GM19099 (cell line): Measurements from ENCODE around the gene KIF26B.

Experiments
- POLR2A ChIP-seq: IDR thresholded peaks from 3 replicates; pipeline ENCODE4 v1.6.1; 2011; ENCODE audit warnings: low read depth; ENCODE audit not compliant: insufficient read length; ENCODE audit errors: extremely low read depth

KIF26B gene

DNA sequence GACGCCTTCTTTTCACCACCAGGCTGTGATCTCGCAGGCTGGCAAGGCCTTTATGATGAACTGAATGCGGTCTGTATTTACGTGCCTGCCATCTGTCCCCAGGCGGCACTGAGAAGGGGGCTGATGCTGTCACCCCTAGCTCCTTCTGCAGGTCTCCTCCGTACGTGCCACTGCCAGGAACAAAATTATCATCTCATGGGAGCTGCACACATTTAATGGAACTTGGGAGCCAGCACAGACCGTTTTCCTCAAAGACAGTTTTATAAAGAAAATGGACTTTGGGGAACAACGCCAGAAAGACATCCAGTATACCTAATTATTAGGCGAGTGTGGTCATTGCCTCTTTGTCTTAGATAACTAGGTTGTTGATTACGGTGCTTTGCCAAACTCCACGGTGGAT, 434.5 kb downstream of the KIF26B start:
- TF ChIP-seq POLR2A, result no peak

DNA sequence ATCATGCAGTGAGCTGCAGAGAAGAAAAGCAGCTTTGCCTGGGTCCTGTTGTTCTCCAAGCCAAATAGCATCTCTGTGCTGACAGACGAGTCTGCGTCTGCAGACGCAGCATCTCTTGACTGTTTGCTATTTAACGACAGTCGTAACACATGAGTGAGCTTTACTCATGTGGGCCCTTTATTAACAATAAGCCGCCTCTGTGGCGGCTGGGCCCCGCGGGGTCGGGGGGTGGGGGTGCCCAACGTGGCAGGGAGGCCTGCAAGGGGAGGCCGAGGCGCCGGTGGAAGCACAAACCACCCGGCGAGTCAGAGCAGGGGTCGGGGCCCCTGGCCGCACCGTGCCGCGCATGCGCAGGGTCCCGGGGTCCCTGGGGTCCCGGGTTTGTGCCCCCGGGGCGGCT, 435.1 kb downstream of the KIF26B start:
- no peak for TF ChIP-seq POLR2A

DNA sequence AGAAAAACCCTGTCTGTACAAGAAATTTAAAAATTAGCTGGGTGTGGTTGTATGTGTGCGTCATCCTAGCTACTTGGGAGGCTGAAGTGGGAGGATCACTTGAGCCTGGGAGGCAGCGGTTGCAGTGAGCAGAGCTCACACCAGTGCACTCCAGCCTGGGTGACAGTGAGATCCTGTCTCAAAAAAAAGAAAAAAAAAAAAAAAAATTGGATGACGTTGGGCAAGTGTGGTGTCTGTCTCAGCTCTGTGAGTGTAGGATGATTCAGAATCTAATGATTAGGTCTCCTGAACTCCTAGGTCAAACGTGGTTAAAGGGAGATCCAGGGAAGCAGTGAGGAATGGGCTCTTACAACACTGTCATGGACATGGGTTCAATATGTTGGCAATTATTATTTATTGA, 435.9 kb downstream of the KIF26B start:
- no peak for TF ChIP-seq POLR2A

DNA sequence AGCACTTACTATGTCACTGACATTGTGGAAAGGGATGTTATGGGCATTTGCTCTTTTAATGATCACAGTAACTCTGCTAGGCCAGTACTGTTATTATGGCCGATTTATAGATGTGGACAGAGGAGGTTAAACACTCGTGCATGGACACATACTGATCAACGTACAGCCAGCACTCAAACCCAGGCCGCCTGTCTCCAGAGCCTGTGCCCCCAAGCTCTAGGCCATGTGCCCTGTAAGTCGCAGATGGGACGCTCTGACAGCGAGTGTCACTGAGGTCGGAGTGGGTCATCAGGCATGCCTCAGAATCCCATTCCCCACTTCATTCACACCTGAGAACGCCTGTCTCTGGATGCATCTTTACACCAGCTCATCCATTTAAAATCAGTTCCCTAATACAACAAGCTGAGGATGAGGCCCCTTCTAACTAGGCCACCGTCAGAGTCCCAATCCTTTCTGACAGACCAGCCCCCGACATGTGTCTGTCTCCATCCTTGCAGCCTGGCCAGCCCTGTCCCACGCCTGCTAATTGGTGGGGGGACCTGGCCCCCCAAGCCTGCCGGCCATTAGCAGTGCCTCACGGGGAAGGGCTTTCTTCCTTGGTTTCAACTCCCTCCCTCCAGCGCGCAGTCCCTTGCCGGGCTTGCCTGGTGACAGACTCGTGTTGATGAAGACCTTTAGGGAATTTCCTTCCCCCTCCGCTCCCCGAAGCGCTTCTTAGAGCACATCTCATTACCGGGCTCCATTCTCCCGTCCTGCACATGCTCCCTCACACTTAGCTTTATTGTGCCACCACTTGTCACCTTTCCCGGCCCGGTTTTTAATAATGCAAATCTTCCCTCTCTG, 436.8 kb downstream of the KIF26B start:
- no peak for TF ChIP-seq POLR2A

DNA sequence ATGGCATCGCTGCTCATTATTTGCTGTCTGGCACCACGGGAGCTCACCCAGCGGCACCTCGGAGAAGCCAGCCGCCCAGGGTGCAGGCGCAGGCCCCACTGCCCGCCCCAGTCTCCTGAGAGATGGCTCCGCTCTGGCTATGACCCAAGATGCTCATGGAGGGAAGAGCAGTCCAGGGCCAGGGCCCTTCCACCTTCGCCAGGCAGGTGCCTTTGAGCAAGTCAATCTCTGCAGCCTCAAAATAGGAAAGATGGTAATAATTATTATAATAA, 437.3 kb downstream of the KIF26B start:
- TF ChIP-seq POLR2A, result no peak

DNA sequence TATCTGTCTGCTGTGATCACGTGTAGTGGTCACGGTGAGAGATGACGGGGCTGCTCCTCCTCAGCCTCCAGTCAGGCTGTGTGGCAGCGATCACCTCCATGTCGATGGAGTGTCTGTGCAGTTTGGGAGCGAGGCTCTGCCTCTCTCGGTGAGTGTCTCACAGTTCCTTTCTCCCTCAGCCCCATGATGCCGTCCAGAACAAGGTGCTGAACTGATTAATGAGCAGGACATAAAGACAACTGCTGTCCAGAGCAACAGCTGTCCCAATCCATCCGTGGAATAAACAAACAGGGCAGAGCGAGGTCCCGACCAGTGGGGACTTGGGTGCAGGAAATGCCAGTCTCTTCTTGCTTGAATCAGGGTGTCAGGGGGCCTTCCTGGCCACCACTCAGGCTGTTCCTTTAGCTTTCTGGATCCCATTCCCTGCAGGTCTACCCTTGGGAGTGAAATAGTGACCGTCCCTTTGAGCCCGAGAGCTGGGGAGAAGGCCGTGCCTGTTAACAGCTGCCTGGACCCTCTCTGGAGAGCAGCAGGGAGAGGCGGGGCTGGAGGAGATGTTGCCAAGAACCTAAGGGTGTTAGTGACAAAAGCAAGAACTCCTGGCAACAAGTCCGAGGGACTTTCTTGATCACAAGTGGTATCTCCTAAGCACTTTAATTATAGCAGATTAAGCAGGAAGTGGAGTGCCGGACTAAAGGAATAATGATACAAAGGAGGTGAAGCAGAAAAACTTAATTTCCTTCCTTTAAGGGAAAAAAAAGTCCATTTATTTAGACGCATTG, 443.9 kb downstream of the KIF26B start:
- no peak for TF ChIP-seq POLR2A

DNA sequence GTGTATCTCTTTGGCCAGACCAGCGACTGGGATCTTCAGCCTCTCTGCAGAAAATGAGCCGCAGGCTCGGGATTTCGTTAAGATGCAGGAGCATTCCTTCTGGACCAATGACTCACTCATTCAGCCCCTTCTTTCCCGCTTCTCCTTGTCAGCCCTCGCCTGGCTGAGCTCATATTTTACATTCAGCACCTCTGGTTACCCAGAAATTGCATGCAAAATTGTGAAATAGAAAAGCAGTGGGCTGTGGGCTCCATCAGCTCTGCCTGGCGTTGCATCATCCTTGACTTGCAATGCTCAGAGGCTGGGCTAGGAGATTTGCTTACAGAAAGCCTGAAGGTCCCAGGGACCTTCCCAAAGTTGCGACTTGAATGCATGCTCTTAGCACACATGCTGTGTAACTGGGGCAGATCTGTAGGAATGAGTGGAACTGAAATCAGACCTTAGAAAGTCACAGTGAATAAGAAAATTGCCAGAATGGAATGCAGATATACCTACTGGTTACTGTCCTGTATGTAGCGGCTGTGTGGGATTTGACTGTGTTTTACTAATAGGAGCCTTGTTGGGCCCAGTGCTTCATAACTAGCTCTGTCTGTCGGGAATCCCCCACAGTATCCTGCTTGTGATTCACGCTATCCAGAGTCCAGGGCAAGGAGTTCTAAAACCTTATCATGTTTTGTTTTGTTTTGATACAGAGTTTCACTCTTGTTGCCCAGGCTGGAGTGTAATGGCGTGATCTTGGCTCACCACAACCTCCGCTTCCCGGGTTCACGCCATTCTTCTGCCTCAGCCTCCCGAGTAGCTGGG, 444.8 kb downstream of the KIF26B start:
- no peak for TF ChIP-seq POLR2A

DNA sequence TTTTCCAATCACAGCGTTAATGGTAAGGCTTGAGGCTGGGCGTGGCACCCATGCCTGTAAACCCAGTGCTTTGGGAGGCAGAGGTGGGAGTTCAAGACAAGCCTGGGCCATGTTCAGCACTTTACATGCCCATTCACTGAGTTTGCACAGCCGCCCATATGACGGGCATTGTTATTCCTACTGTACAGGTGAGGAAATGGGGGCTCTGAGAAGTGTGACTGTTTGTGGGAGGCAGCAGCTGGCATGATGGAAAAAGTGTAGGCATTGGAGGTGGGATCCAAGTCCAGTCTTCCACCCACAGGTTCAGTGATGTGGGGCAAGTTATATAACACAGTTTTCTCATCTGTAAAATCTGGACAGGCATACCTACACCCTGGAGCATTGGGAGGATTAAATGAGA, 445.9 kb downstream of the KIF26B start:
- no peak for TF ChIP-seq POLR2A

DNA sequence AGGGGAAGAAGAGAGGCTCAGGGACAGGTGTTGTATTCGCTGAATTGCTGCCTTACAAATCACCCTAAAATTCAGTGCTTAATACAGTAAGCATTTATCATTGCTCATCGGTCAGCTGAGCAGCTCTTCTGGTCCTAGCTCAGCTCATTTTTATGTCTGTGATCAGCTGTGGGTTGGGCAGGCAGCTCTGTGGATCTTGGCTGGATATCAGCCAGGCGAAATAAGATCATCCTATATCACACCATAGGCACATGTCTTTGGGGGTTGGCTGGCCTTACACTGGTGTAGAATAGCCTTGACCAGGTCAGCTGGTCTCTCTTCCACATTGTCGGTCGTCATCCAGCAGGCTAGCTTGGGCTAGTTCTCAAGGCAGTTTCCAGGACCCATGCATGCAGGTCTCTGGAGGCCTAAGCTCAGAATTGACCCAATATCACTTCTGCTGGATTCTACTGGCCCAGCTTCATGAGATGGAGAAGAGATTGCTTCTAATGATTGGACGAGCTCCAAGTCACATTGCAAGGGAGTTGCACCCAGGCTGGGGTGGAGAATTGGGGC, 448.6 kb downstream of the KIF26B start:
- no peak for TF ChIP-seq POLR2A

DNA sequence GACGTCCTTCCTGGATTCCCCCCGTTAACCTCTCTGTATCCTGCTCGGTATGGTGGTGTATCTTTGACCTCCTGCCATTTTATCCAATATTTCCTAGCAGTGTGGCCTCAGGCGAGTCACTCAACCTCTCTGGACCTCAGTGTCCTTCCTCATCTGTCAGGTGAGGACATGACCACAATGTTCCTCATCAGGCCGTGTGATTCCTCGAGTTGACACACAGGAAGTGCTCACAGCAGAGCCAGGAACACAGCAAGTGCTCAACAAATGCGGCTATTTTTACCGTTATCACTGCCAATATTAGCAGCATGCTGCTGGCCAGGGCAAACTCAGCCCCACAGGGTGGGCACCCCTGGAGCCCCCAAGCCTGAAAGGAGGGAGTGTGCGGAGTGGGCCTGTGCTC, 450.2 kb downstream of the KIF26B start:
- TF ChIP-seq POLR2A, result no peak

DNA sequence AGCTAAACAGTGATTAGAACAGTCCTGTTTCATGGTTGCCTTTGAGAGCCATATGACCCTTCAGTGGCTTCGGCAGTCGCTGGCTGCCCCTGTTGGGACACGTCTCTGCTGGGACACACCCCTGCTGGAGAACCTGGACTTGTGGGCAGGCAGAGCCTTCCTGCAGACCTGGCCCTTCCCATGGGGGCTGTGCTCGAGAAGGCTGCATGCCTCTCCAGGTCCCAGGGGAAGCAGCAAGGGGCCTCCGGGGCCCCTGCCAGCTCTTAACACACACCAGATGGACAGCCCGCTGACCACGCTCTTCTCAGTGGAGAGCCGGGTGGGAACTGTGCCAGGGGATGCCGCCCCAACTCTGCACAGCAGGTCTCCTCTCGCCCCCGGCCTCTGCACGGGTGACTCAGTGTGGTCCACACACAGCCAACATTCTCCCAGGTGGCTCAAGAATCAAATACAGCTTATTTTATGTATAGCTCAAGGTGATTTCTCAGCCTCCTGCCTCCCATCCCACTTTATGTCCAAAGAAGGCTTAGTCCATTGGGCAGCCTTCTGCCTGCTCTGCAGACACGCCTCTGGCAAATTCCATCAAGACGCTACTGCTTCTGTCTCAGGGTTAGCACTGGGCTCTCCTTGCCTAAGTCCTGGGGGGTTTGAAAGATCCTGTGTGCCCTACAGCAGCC, 450.8 kb downstream of the KIF26B start:
- TF ChIP-seq POLR2A, result no peak

DNA sequence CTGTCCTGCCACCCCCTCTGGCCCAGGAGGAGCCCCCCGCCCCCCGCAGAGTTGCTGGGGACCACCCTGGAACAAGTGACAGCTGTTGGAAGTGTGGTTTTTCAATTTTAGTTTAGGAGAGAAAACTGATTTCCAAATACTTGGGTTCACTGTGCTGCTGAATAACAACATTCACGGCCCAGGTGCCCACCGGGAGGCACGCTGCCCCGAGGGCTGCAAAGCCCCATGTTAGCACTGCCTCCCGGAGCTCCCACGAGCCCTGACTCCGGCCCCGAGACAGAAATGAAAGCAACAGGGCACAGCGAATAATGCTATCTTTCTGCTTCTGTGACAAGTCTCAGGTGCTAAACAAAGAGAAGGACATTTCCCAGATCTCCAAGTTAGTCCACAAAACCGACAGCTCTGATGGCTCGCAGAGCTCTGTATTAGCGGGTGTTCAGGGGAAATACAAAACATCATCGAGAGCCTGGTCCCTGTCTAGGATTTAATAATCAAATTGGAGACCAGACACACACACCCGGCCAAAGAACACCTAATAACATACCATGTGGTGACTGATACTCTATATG, 451.5 kb downstream of the KIF26B start:
- no peak for TF ChIP-seq POLR2A

DNA sequence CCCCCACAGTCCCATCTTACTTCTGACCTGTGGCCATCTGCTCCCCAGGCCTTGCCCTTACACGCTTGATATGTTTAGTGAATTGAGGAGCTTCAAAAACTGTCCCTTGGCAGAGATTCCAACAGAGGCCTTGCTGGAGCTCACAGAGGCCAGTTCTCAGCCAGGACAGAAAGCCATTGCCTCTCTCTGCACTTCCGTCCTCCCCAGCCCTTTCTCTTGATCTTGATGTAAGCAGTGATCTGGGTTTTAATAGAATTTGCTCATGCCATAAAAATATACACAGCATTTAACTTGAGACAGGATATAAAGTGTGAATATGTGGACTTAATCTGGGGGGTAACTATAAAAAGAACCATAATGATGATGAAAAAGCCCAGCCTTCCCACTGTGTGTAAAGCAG, 453.5 kb downstream of the KIF26B start:
- no peak for TF ChIP-seq POLR2A

DNA sequence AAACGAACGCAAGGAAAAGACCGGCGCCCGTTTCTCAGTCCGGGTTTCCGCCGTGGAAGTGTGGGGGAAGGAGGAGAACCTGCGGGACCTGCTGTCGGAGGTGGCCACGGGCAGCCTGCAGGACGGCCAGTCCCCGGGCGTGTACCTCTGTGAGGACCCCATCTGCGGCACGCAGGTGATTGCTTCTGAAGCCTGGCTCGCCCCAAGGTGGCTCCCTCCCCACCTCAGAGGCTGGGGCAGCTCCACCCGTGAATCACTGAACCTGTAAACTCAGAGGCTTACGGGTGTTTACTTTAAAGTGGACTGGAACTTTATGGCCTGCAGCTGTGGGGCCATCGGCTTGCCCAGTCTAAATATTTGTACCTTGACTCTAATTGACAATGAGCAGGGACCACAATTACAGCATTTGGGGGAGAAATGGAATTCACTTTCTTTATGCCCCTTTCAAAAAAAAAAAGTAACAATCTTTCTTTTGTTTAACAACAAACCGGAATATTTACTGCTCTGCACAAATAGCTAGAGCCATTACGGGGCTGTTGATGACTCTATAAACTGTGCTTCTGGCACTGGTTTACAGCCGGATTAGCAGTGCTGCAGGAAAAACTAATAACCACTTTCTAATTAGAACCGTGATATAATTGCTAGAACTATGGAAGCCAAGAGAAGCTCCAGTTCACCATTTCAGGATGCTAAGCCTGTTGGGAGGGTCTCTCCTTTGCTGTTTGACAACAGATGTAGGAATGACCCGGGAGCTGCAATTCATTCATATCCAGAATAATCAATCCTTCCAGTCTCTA, 454.8 kb downstream of the KIF26B start:
- TF ChIP-seq POLR2A, result no peak

DNA sequence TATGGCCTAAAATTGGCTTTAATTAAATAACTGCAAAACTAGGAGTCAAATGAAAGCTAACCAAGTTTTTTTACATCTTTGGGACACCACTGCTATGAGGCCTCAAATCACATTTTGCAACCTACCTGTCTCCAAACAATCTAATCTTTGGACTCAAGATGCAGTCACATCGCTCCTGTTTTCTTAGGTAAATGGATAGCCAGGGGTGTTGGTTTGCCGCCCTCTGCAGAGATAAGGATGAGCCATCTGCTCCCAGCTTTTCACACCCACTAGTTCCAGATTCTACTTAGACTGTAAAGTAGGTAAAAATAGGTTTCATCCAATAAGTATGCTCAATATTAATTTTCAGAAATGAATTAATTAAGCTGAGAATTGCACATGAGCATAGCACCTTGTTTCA, 456.5 kb downstream of the KIF26B start:
- no peak for TF ChIP-seq POLR2A
